HG03060 (cell line): ENCODE measurements around the gene ISCA1.

Experiments
- ATAC-seq: cut with Tn5 transposase; IDR thresholded peaks from one replicate; pipeline ENCODE4 v1.9.1; 2021; ENCODE audit warnings: low read depth, moderate number of reproducible peaks; ENCODE audit not compliant: unreplicated experiment

ISCA1 gene

DNA sequence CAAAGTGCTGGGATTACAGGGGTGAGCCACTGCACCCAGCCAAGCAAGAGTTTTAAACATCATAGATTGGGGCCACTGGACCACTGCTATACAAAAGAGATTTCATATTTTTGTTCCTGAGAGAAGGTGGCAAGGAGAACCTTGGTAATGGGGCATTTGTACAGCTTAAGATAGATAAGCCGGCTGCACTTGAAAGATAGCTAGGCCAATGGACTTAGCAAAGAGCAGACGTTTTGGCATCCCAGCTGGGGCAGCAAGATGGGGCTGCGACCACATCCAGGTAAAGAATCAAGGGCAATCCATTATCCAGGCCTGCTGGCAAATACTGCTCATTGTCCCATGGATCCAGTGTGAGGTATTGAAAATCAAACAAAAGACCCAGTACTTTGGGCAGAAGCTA is 3.9 kb upstream of the ISCA1 start:
- ATAC-seq: no peak

DNA sequence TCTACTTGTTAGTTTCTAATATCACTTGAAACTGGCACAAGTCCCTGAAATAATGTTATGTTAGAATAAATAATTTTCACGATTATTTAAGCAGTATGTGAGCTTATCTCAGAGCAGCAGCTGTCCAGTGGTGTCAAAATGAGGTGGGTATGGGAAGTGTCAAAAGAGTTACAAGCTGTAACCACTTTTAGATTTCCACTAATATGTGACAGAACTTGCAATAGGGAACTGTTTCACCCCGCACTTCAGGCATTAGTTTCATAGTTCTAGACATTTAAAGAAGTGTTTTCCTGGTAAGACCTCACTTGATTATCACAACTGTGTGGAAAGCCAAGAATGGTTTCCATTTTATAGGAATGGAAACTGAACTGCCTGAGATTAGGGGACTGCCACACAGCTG is 2.9 kb upstream of the ISCA1 start:
- ATAC-seq: no peak

DNA sequence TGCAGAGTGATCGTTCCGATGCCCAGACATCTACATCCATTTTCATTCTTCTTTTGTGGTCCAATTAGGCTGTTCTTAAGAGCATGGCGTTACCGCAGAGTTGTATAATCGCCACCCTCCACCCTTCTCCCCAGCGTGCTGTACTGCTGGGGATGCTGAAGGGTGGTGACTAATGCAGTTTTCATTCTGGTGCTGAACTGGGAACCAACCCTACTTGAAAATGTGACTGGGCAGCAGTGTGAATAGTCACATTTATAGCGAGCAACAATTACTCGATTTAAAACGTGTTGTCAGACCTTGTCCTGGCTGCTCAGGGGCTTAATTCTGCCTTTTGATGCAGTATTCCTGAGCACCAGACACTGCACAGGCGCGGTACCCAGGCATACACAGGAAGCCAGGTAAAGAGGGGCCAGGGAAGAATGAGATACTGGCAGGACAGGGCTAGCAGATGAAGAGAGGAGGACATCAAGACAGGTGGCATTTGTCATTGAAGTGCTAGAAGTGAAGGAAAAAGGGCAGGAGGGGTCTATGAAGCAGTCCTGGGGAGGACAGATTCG is 719 bp upstream of the ISCA1 start:
- peak; percentile 30 for ATAC-seq

DNA sequence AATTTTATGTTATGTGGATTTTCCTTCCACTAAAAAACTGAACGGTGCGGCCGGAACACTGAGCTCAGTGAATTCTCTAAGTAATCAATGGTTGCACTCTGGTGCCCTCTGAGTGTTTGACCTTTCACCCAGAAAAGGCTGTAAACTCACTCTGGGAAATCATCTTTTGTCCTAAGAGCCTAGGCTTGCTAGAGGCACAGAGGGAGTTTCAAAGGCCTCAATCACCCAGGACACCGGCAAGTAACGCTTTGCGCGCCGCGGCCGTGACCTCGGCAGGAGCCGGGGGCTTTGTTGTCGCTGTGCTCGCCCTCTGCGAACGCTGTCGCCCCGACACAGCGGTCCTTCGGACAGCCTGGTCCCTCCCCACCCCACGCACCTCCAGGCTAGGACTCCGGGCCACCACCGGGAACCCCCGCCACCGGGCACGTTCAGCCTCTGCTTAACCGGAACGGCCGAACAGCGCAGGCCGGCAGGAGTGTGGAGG is 703 bp downstream of the ISCA1 start:
- peak; percentile 2 for ATAC-seq

DNA sequence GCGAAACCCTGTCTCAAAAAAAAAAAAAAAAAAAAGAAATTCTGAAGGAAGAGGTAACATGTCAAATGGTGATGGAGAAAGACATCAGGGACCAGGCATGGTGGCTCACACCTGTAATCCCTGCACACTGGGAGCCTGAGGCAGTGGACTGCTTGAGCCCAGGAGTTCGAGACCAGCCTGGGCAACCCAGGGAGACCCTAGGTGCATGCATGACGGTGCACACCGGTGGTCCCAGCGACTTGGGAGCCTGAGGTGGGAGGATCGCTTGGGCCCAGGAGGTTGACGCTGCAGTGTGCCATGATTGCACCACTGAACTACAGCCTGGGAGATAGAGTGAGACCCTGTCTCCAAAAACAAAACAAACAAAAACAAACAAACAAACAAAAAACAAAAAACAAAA is 1.8 kb downstream of the ISCA1 start:
- ATAC-seq: no peak

DNA sequence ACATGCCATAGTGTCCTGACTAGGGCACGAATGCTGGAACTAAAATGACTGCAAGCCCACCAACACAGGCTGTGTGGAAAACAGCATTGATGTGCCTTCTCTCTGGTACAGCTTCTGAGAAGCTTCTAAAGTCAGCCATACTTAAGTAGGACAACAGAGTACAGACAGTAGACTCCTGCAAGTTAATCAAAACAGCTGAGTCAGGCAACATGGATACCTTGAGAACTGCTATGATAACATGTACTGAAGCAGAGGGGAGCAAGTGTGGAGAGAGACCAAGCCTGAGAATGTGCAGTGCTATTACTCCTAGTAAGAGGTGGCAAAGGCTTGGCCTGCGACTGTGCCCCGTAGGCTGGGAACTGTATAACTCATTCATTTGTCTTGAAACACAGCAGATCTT is 2.5 kb downstream of the ISCA1 start:
- no peak for ATAC-seq

DNA sequence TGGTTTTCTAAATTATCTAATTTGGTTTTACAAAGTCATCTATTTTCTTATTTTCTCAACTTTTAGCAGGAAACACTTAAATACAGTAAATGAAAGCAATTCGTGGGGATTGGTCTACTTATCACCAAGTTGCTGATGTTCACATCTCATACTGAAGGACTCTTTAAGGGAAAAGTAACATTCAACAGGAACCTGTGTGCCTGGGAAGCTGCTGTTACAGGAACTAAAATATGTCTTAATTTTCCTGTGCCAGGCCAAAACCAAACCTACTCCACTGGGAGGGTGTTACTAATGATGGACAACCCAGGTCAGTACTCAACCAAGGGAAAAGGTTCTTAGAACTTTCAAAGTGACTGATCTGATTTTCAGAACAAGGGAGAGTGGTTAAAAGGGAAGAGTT is 5.3 kb downstream of the ISCA1 start:
- ATAC-seq: no peak

DNA sequence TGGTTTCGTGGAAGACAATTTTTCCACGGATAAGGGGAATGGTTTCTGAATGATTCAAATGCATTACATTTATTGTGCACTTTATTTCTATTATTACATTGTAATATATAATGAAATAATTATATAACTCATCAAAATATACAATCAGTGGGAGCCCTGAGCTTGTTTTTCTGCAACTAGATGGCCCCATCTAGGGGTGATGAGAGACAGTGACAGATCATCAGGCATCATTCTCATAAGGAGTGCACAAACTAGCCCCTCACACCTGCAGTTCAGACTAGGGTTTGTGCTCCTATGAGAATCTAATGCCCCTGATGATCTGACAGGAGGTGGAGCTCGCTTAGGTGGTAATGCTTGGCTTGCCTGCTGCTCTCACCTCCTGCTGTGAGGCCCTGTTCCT is 6.4 kb downstream of the ISCA1 start:
- no peak for ATAC-seq

DNA sequence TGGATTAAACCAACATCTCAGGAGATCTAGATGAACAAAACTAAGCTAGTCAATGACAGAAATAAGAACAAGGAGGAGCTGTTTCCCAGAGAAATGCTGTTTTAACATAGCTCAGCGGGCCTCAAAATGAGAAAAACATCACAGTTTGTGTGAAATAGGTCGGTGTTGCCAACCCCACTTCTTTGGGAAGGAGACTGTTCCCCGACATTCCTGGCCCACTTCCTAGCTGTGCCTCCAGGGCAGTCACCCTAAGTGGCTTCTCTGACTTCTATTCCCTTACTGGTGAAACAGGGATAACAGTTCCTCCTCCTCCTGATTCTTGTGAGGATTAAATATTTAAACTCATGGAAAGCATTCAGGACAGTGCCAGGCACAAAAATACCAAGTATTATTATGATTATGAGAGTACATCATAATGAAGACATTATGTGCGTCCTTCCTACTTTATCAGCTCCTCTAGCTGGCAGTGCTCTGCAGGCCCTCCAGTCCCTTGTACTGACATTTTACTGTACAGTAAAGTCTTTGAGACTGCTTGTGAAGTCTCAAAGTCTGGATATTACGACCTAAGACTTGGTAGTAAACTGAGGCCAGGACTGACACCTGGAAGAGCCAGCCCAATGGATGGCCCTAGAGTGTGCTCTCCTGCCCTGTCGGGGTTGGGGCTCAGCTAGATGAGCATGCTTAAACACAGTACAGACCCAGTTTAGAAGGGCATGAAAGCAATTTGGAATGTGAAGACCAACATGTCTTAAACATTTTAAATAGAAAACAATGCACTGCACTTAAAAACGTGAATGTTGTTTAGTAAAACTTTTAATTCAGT is 7.3 kb downstream of the ISCA1 start:
- ATAC-seq: no peak

DNA sequence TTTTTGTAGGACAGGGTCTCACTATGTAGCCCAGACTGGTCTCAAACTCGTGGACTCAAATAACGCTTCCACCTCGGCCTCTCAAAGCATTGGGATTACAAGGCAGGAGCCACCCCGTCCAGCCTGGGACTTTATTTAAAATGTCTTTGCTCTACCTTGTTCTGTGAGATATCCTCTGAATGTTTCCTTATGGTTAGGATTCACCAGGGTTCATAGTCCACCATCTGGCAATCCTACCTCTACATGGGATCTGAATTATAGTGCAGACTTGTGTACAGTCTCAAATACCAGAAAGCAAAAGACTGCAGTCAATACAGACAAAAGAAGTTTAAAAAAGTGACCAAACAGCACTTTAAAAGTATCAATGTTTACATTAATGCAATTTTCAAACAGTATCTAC is 10.1 kb downstream of the ISCA1 start:
- no peak for ATAC-seq

DNA sequence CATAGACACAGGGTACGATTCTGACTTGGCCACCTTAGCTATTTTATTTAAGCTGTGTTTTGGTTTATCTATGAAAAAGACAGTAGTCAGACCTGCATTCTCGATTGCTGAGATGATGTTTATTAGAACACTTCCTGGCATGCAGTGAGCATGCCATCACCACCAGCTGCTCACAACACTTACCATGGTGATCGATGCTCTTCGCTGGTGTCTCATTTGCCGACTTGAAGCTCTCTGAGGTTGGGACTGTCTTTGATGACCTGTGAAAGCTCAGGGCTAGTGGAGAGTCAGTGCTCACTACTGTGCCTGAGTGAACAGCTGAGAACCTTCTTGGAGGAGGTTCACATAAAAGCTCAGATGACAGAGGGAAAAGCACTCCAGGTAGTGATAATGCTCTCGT is 18.5 kb downstream of the ISCA1 start:
- ATAC-seq: no peak

DNA sequence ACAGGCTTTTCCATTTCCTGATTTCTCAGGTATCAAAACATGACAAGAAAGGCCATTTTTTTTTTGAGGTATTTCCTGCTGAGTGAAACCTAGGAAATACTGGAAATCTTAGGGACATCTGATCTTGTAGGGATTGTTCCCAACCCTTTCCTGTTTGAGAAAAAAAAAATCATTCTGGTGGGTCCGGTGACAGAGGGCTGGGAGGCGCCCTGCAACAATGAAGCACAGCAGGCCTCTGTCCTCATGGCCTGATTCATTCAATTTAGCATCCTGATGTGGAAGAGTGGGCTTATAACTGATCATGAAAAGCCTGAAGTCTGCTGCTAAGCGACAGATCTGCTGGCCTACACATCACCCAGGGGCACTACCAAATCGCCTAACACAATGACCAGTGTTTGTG is 19.8 kb downstream of the ISCA1 start:
- ATAC-seq: no peak

DNA sequence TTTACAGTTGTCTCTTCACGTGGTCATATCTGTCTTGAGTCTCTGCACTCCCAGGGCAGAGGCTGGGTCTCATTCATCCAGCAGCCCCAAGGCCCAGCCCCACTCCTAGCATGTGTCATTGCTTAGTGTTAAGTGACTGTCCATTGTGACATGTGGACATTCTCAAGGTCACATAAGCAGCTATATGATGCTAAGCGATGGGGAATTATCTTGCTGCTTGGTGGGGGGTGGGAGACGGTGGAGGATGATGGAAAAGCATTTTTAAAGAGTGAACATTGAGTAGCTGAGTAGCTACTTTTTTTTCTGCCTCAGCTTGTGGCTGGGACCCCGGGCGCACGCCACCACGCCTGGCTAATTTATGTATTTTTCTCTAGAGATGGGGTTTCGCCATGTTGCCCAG is 22.8 kb downstream of the ISCA1 start, which contains the start of gene C9orf153:
TSS of gene C9orf153 (minus strand) at position 101 of the 400 bp plus-strand sequence. CDS start 30,054 bp downstream, outside the sequence.
- no peak for ATAC-seq

DNA sequence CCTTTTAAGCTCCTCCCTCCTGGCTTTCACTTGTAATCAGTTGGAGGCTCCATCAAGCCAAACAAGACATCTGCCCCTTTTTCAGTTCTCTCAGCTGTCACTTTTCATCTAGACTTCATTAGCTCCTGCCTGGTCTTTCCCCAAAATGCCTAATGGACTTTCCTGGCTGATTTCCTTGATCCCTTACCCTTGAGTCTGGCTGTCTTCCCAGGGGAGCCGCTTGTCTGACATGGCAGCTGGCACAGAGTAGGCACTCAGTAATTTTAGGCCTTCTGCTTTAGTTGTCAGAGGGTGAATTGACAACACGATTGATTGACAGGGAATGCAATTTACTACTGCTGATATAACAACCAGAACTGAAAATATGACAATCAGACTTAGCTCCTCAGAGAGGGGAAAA is 24.9 kb downstream of the ISCA1 start:
- no peak for ATAC-seq

DNA sequence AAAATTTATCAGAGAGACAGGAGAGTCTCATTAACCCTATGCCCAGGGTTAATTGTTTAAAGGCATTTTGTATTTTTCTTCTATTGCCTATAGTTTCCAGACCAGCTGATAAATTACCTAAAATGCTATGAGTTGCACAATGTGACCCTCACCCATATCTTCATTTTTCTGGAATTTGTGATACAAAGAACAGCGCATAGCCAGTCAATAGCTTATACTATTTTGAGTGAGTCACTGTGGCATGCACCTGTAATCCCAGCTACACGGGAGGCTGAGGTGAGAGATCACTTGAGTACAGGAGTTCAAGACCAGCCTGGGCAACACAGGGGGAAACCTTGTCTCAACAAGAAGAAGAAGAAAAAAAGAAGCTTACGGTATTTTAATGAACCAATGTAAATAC is 25.7 kb downstream of the ISCA1 start:
- no peak for ATAC-seq

DNA sequence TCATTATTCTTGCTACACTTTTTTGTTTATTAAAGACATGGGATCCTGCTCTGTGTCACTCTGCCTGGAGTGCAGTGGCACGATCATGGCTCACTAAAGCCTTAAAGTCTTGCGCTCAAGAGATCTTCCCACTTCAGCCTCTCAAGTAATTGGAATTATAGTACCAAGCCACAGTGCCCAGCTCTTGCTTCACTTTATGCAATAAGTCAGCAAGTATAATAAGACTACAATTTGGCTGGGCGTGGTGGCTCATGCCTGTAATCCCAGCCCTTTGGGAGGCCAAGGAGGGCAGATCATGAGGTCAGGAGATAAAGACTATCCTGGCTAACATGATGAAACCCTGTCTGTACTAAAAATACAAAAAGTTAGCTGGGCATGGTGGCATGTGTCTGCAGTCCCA is 28.8 kb downstream of the ISCA1 start:
- no peak for ATAC-seq

DNA sequence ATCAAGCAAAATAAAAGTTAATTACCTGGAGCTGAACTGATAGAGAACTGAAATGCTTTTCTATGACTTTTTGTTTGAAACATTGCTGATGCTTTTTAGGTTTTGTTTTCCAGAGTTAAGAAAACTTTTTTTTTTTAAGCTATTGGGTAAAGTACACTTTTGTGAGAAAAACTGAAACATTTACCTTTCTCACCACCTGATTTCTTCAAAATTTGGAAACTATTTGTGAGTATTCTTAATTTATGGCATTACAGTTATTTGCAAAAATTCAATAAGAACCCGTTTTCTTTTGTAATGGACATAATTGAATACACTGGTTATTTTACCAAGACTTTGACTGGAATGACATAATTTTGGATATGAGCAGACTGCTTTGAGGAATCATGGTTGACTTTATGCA is 29.5 kb downstream of the ISCA1 start:
- no peak for ATAC-seq

DNA sequence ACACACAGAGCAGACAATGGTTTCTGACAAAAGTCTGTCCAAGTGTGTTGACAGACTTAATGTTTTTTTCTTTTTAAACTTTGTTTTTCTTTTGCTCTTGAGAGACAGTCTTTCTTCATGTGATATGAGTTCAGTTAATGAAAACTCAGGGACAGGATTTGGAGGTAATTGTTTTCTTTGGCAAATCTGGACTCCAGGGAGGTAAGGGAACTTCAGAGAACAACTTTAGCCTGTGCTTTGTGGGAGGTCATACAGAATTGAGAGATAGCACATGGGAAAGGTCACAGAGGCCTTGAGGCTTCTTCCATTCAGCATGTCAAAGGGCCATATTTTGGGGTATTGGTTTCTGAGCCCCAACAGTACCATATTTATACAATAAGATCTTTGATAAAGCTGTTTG is 32.2 kb downstream of the ISCA1 start:
- ATAC-seq: no peak

DNA sequence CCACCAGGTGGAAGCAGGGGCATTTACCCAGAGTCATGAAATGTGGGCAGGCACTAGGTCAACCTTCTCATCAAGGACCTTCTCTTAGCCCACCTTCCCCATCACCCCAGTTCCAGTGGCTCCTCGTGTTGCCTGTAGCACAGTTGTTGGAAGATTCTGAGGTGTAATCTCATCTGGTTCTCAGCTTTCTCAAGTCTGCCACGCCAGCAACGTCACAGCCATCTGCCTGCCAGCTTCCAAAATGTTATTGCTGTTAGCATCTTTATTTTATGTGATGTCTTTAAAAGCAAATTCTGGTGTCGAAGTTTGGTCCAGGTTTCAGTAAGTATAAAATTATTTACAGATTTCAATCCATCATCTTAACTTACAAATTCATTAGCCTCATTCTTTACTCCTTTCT is 33.6 kb downstream of the ISCA1 start:
- ATAC-seq: no peak

DNA sequence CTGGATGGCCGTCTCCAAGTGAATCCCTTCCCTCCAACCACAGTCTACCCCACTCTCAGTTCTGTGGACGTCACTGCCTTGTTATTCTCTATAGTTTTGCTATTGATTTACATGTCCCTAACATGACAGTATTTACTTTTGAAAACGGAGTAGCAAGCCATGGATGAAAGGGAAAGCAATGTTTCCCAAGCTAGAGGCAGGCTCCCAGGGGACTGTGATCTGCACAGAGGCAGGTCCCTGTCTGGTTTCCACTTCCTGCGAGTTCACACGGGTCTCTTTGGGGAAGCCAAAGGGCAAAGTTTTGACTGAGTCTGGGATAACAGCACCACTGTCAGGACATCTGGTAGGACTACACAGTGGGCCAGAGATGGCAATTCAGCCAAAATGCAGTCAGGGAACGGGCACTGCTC is 35.6 kb downstream of the ISCA1 start:
- ATAC-seq: peak; percentile 65

DNA sequence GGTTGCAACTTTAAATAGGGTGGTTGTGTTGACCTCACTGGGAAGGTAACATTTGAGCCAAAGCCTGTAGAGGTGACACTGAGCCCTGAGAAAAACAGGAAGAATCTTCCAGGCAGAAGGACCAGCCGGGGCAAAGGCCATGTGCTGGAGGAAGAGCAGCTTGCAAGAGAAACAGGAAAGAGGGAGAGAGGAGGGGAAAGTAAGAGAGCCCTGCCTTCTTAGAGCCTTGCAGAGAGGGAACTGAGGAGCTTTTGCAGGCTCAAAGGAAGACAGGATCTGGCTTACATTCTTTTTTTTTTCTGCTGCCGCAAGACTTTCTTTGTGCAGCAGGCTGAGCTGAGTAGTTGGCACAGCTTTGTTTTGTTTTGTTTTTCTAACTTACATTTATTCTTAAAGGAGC is 40.3 kb downstream of the ISCA1 start:
- no peak for ATAC-seq

DNA sequence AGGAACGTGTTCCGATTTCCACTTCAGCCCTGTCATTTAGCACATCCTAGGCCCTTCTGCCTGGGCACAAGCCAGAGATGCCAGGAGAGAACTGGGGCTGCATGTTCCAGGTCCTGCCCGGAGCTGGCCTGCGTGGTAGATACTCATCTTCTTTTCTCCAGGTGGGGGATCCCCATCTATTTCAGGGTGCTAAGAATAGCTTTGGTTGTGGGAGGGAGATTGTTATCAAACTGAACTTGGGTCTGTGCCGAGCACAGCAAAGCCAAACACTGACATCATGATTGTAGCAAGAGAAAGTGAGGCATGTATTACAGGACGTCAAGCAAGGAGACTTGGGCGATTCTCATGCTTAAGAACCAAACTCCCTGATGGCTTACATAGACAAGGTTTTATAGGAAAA is 41.1 kb downstream of the ISCA1 start:
- no peak for ATAC-seq
